NB4 (cell line): ENCODE results near the gene UGT2A3.

Source experiments
- DNase-seq: peaks from one replicate; pipeline ENCODE4 v3.0.0; 2010; ENCODE audit warnings: low read depth
- H3K4me3 ChIP-seq: one replicate; pipeline ENCODE4 v1.5.1; 2011; ENCODE audit warnings: mild to moderate bottlenecking, low read depth, low read length, moderate library complexity
- CTCF ChIP-seq: IDR thresholded peaks from one replicate; pipeline ENCODE4 v1.5.1; 2012; ENCODE audit warnings: low read depth, low read length
- MYC ChIP-seq: IDR thresholded peaks from 2 replicates; pipeline ENCODE4 v1.6.1; 2011; ENCODE audit warnings: low read depth, low read length
- POLR2A ChIP-seq: IDR thresholded peaks from 2 replicates; pipeline ENCODE4 v1.6.1; 2011; ENCODE audit warnings: mild to moderate bottlenecking; ENCODE audit not compliant: insufficient read length; ENCODE audit errors: extremely low read depth
- TF ChIP-seq, protein P1 (sequence below): IDR thresholded peaks from 2 replicates; pipeline ENCODE4 v1.6.1; 2011; ENCODE audit warnings: low read depth, low read length

The UGT2A3 gene

DNA sequence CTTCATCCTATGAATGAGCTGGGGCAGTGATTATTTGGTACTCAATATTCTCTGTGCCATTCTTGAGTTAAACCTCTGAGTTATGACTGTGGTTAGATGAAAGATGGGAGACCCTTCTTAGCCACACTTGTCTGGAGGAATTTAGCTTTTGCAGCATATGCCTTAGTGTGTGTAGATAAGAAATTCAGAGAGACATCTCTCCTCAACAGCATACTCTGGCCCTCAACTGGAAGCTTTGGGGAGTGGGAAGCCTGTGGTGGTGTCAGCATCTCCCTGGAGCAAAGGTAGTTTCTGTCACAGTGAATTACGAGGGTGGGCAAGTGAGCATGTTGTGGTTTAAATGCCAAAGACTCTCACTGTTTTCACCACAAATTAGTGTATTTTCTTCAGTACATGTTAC lies 58.7 kb downstream of the UGT2A3 start:
- no peak for DNase-seq
- TF ChIP-seq CTCF: no peak
- no peak for TF ChIP-seq POLR2A
- no peak for TF ChIP-seq MYC
- TF ChIP-seq, protein P1, sequence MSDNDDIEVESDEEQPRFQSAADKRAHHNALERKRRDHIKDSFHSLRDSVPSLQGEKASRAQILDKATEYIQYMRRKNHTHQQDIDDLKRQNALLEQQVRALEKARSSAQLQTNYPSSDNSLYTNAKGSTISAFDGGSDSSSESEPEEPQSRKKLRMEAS: no peak
- no peak overlapping the region for H3K4me3 ChIP-seq

- TF ChIP-seq MYC (no peak), CTCF (no peak), POLR2A (no peak)
- TF ChIP-seq, protein P1: no peak
- no peak for DNase-seq
- H3K4me3 ChIP-seq: no peak overlapping the region
Measured at GRCh38 chr4:68891678-68892077, 59.9 kb downstream of the UGT2A3 start.

GRCh38 chr4:68885545-68885944 lies 66.1 kb downstream of the UGT2A3 start:
- H3K4me3 ChIP-seq: no peak overlapping the region
- TF ChIP-seq, protein P1: no peak
- TF ChIP-seq CTCF (no peak), MYC (no peak), POLR2A (no peak)
- DNase-seq: no peak

DNA sequence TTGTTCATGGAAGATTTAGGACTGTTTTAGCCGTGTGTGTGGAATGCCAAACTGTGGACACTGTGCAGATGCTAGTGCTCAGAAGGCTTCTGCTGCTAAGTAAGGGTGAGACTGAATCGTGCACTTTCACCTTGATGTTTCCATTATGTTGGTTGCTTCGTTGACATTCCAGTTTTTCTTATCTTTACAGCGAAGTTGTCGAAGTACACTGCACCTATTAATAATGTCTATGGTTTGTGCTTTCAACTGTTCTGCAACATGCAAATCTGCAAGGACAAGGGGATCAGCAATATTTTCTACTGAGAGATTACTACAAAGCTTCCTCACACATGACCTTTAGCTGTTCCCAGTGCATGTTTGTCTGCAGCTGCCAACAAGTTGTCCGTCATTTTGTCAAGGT lies 67.7 kb downstream of the UGT2A3 start:
- no peak for TF ChIP-seq CTCF
- TF ChIP-seq, protein P1: no peak
- TF ChIP-seq POLR2A: no peak
- no peak for TF ChIP-seq MYC
- no peak for DNase-seq
- no peak overlapping the region for H3K4me3 ChIP-seq
